AG09319 (cell line): ENCODE data around the gene RNF151.

Source experiments
- DNase-seq: peaks from one replicate; pipeline ENCODE4 v3.0.0-alpha.2; 2010; ENCODE audit warnings: low read depth; ENCODE audit errors: extremely low read depth
- TF ChIP-seq, protein P1 (sequence below): IDR thresholded peaks from 2 replicates; pipeline ENCODE4 v1.5.1; 2011; ENCODE audit warnings: low read depth, mild to moderate bottlenecking, inconsistent platforms, low read length, moderate library complexity

RNF151 gene

DNA sequence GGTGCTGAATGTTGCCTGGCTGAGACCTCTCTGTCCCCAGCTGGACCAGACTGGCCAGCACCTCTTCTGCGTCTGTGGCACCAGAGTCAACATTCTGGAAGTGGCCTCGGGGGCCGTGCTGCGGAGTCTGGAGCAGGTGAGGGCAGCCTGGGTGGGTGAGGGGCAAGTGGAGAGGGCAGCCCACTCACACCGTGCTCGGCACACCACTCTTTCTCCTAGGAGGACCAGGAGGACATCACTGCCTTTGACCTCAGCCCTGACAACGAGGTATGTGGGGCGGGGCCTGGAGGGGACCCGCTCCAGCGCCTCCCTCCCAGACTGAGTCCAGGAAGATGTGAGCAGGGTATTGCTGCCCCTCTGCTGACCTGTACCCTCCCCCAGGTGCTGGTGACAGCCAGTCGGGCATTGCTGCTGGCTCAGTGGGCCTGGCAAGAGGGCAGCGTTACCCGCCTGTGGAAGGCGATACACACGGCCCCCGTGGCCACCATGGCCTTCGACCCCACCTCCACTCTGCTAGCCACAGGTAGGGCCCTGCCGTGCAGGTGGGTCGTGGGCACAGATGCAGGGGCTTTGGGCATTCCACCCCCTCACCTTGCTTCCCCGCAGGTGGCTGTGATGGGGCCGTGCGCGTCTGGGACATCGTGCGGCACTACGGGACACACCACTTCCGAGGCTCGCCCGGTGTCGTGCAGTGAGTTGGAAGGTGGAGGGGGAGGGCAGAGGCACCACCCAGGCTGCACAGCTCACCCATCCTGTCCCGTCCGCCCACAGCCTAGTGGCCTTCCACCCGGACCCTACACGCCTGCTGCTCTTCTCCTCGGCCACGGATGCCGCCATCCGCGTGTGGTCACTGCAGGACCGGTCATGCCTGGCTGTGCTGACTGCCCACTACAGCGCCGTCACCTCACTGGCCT lies 7.8 kb downstream of the RNF151 start:
- no peak for DNase-seq
- TF ChIP-seq, protein P1, sequence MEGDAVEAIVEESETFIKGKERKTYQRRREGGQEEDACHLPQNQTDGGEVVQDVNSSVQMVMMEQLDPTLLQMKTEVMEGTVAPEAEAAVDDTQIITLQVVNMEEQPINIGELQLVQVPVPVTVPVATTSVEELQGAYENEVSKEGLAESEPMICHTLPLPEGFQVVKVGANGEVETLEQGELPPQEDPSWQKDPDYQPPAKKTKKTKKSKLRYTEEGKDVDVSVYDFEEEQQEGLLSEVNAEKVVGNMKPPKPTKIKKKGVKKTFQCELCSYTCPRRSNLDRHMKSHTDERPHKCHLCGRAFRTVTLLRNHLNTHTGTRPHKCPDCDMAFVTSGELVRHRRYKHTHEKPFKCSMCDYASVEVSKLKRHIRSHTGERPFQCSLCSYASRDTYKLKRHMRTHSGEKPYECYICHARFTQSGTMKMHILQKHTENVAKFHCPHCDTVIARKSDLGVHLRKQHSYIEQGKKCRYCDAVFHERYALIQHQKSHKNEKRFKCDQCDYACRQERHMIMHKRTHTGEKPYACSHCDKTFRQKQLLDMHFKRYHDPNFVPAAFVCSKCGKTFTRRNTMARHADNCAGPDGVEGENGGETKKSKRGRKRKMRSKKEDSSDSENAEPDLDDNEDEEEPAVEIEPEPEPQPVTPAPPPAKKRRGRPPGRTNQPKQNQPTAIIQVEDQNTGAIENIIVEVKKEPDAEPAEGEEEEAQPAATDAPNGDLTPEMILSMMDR, result no peak

DNA sequence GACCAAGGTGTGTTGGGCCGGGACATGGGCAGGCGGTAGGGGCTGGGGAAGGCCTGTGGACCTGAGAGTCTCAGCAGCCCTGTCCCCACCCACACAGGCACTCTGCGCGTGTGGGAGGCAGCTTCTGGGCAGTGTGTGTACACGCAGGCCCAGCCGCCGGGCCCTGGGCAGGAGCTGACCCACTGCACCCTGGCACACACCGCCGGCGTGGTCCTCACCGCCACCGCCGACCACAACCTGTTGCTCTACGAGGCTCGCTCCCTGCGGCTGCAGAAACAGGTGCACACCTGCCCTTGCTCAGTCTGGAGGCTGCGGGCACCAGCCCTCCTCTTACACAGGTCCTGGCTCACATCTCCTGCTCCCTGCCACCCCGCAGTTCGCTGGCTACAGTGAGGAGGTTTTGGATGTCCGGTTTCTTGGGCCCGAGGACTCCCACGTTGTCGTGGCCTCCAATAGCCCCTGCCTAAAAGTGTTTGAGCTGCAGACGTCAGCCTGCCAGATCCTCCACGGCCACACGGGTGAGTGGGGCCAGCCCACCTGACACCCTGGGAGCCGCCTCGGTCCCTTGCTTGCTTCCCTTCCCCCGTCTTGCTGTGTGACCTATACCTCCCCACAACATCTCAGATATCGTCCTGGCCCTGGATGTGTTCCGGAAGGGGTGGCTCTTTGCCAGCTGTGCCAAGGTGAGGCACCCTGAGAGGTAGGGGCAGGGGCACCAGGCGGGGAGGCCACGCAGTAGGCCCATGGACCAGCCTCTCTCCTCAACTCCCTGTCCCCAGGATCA lies 9.0 kb downstream of the RNF151 start:
- DNase-seq, result no peak
- TF ChIP-seq, protein P1, result no peak

GRCh38 chr16:1976216-1976520 lies 9.5 kb downstream of the RNF151 start:
- DNase-seq, result no peak
- TF ChIP-seq, protein P1, result no peak

DNA sequence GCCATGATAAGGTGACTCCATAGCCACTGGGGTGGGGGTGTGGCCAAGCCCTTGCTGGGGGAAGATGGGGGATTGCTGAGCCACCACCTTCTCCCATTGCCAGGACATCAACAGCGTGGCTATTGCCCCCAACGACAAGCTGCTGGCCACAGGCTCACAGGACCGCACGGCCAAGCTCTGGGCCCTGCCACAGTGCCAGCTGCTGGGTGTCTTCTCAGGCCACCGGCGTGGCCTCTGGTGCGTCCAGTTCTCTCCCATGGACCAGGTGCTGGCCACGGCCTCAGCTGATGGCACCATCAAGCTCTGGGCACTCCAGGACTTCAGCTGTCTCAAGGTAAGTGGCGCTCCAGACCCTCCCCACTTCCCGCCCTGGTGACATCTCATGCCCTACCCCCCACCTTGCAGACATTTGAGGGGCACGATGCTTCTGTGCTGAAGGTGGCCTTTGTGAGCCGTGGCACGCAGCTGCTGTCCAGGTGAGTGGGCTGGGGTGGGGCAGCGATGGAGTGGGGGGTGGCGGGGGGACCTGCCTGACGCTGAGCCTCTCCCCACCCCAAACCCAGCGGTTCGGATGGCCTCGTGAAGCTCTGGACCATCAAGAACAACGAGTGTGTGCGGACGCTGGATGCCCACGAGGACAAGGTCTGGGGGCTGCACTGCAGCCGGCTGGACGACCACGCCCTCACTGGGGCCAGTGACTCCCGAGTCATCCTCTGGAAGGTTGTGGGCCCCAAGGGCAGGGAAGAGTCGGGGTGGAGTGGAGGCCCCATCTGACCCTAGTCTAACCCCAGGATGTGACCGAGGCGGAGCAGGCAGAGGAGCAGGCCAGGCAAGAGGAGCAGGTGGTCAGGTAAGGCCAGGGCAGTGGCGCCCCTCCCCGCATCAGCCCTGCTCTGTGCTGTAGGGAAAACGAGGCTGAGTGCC lies 10.6 kb downstream of the RNF151 start:
- TF ChIP-seq, protein P1, result no peak
- DNase-seq, result no peak

GRCh38 chr16:1977875-1978268 lies 11.2 kb downstream of the RNF151 start:
- TF ChIP-seq, protein P1, result no peak
- DNase-seq, result no peak

DNA sequence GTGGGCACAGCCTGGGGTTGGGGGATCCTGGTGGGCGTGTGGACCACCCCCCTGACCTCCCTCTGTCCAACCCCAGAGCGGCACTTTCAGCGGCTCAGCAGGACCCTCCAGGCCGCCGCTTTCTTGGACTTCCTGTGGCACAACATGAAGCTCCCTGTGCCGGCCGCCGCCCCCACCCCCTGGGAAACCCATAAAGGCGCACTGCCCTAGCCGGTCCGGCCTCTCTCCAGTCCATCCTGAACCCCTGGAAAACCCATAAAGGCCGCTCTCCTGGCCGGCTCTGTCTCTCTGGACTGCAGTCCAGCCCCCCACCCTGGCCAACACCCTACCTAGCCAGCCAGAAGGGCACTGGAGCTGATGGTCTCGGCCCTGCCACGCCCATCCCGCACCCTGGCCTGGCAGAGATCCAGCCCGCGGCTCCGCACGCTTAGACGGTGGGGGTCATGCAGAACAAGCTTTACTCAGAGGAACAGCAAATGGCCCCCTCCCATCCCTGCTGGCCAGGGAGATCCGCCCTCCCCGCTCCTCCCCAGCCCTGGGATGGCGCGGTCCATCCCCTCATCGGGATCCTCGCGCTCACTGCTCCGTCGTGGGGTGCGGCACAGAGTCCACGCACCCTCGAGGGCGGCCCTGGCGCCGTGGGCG lies 11.9 kb downstream of the RNF151 start:
- TF ChIP-seq, protein P1, result no peak
- DNase-seq, result no peak
